ENCODE data around the gene POLD2. TPM values are rescaled to one million over a fixed set of nuclear protein-coding genes. Genes with fewer than 3 reads are reported as not detected.

The POLD2 gene
- polyA plus RNA-seq, 1 donor from 2014 or later = 79.5 TPM

- Histone ChIP-seq H3K4me3 (ENCODE audit: low read length) (no peak overlapping the region), H3K9me2 (ENCODE audit: insufficient read depth, low read length) (no peaks in the 10 kb centered on the region), H3K27ac (ENCODE audit: low read length) (no peak overlapping the region), H3K36me3 (ENCODE audit: insufficient read depth, low read length) (no peaks in the 10 kb centered on the region), H2AFZ (ENCODE audit: low read depth, low read length) (no peak overlapping the region), H4K20me1 (ENCODE audit: insufficient read depth) (no peaks in the 10 kb centered on the region), H3K79me2 (replicated peaks; ENCODE audit: insufficient read depth, low read length) (peaks cover 3% of the 10 kb centered on the region), H3K9ac (ENCODE audit: low read length) (no peak overlapping the region), H3K4me2 (ENCODE audit: low read length) (no peak overlapping the region), H3F3A (ENCODE audit: insufficient read depth, low read length, poor library complexity, severe bottlenecking) (no peaks in the 10 kb centered on the region), H3K27me3 (ENCODE audit: insufficient read depth, low read depth, low read length) (no peaks in the 10 kb centered on the region), H3K9me3 (ENCODE audit: low read length) (no peaks in the 10 kb centered on the region)
- TF ChIP-seq TAF1 (IDR thresholded peaks at IDR 0.05; ENCODE audit: low read depth) (no peak), POLR2AphosphoS5 (IDR thresholded peaks at IDR 0.05) (no peak), RAD21 (conservative IDR thresholded peaks at IDR 0.05) (no peak), SMC3 (conservative IDR thresholded peaks at IDR 0.05; ENCODE audit: poor library complexity) (no peak), EZH2 (IDR thresholded peaks at IDR 0.05; ENCODE audit: borderline replicate concordance, insufficient read depth, low read length, poor library complexity, severe bottlenecking) (no peak), EP300 (conservative IDR thresholded peaks at IDR 0.05; ENCODE audit: poor library complexity, severe bottlenecking) (no peak), MXI1 (conservative IDR thresholded peaks at IDR 0.05; ENCODE audit: poor library complexity, severe bottlenecking) (no peak)
- TF ChIP-seq, protein P1, sequence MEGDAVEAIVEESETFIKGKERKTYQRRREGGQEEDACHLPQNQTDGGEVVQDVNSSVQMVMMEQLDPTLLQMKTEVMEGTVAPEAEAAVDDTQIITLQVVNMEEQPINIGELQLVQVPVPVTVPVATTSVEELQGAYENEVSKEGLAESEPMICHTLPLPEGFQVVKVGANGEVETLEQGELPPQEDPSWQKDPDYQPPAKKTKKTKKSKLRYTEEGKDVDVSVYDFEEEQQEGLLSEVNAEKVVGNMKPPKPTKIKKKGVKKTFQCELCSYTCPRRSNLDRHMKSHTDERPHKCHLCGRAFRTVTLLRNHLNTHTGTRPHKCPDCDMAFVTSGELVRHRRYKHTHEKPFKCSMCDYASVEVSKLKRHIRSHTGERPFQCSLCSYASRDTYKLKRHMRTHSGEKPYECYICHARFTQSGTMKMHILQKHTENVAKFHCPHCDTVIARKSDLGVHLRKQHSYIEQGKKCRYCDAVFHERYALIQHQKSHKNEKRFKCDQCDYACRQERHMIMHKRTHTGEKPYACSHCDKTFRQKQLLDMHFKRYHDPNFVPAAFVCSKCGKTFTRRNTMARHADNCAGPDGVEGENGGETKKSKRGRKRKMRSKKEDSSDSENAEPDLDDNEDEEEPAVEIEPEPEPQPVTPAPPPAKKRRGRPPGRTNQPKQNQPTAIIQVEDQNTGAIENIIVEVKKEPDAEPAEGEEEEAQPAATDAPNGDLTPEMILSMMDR (IDR thresholded peaks at IDR 0.05; ENCODE audit: poor library complexity, severe bottlenecking) = no peak
These were observed 38.6 kb downstream of the POLD2 start for GRCh38 chr7:44084701-44085100.

DNA sequence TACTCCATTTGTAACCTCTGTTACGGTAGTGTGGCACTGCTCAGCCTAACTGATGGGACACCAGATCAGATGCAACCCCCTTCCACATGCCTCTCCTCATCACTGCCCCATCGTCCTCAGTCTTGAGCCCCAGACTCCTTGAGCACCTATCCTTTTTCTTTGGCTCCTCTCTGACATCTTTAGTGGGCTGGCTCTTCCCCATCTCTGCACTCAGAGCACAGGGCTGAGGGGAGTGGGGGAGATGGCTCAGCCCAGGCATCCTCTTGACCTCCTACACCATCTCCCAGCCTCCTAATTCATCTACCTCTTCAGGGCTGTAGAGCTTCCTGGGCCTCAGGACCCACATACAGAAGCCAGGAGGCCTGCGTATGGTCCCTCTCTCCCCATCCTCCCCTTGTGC lies 39.6 kb downstream of the POLD2 start:
- Histone ChIP-seq H3K9ac (ENCODE audit: low read length) (no peak overlapping the region), H3K4me2 (ENCODE audit: low read length) (no peak overlapping the region), H2AFZ (ENCODE audit: low read depth, low read length) (no peak overlapping the region), H3K36me3 (ENCODE audit: insufficient read depth, low read length) (no peaks in the 10 kb centered on the region), H3K9me3 (ENCODE audit: low read length) (no peaks in the 10 kb centered on the region), H3F3A (ENCODE audit: insufficient read depth, low read length, poor library complexity, severe bottlenecking) (no peaks in the 10 kb centered on the region), H3K9me2 (ENCODE audit: insufficient read depth, low read length) (no peaks in the 10 kb centered on the region), H3K27me3 (ENCODE audit: insufficient read depth, low read depth, low read length) (no peaks in the 10 kb centered on the region), H4K20me1 (ENCODE audit: insufficient read depth) (no peaks in the 10 kb centered on the region), H3K27ac (ENCODE audit: low read length) (no peak overlapping the region), H3K79me2 (replicated peaks; ENCODE audit: insufficient read depth, low read length) (peaks cover 3% of the 10 kb centered on the region), H3K4me3 (ENCODE audit: low read length) (no peak overlapping the region)
- TF ChIP-seq TAF1 (IDR thresholded peaks at IDR 0.05; ENCODE audit: low read depth) (no peak), EZH2 (IDR thresholded peaks at IDR 0.05; ENCODE audit: borderline replicate concordance, insufficient read depth, low read length, poor library complexity, severe bottlenecking) (no peak), REST (IDR thresholded peaks at IDR 0.05; ENCODE audit: borderline replicate concordance) (no peak), MXI1 (conservative IDR thresholded peaks at IDR 0.05; ENCODE audit: poor library complexity, severe bottlenecking) (no peak), POLR2AphosphoS5 (IDR thresholded peaks at IDR 0.05) (no peak), SMC3 (conservative IDR thresholded peaks at IDR 0.05; ENCODE audit: poor library complexity) (no peak), EP300 (conservative IDR thresholded peaks at IDR 0.05; ENCODE audit: poor library complexity, severe bottlenecking) (no peak), RAD21 (conservative IDR thresholded peaks at IDR 0.05) (no peak)
- TF ChIP-seq, protein P1 (IDR thresholded peaks at IDR 0.05; ENCODE audit: poor library complexity, severe bottlenecking) = no peak
